ENCODE measurements around the gene CCL7. TPM values are rescaled to one million over a fixed set of nuclear protein-coding genes. Genes with fewer than 3 reads are reported as not detected.

Gene CCL7
- polyA plus RNA-seq, 1 donor from 2014 or later = not detected

GRCh38 chr17:34305606-34306005, 35.6 kb downstream of the CCL7 start:
- Histone ChIP-seq H3K4me3 (ENCODE audit: low read length) (no peak overlapping the region), H3K4me2 (ENCODE audit: low read length) (no peak overlapping the region), H3K27me3 (ENCODE audit: insufficient read depth, low read depth, low read length) (no peaks in the 10 kb centered on the region), H3K36me3 (ENCODE audit: insufficient read depth, low read length) (no peaks in the 10 kb centered on the region), H3K9me2 (ENCODE audit: insufficient read depth, low read length) (no peaks in the 10 kb centered on the region), H2AFZ (ENCODE audit: low read depth, low read length) (no peak overlapping the region), H3K27ac (ENCODE audit: low read length) (no peak overlapping the region), H3F3A (ENCODE audit: insufficient read depth, low read length, poor library complexity, severe bottlenecking) (no peaks in the 10 kb centered on the region), H3K9me3 (ENCODE audit: low read length) (no peaks in the 10 kb centered on the region), H3K9ac (ENCODE audit: low read length) (no peak overlapping the region), H4K20me1 (ENCODE audit: insufficient read depth) (no peaks in the 10 kb centered on the region), H3K79me2 (replicated peaks; ENCODE audit: insufficient read depth, low read length) (no peaks in the 10 kb centered on the region)
- TF ChIP-seq REST (IDR thresholded peaks at IDR 0.05; ENCODE audit: borderline replicate concordance) (no peak), MXI1 (conservative IDR thresholded peaks at IDR 0.05; ENCODE audit: poor library complexity, severe bottlenecking) (no peak), EP300 (conservative IDR thresholded peaks at IDR 0.05; ENCODE audit: poor library complexity, severe bottlenecking) (no peak), CTCF (IDR thresholded peaks at IDR 0.05; ENCODE audit: poor library complexity, severe bottlenecking) (no peak), EZH2 (IDR thresholded peaks at IDR 0.05; ENCODE audit: borderline replicate concordance, insufficient read depth, low read length, poor library complexity, severe bottlenecking) (no peak), SMC3 (conservative IDR thresholded peaks at IDR 0.05; ENCODE audit: poor library complexity) (no peak), TAF1 (IDR thresholded peaks at IDR 0.05; ENCODE audit: low read depth) (no peak), RAD21 (conservative IDR thresholded peaks at IDR 0.05) (no peak)

GRCh38 chr17:34306466-34306865, 36.4 kb downstream of the CCL7 start:
- Histone ChIP-seq H3F3A (ENCODE audit: insufficient read depth, low read length, poor library complexity, severe bottlenecking) (no peaks in the 10 kb centered on the region), H4K20me1 (ENCODE audit: insufficient read depth) (no peaks in the 10 kb centered on the region), H3K27me3 (ENCODE audit: insufficient read depth, low read depth, low read length) (no peaks in the 10 kb centered on the region), H3K27ac (ENCODE audit: low read length) (no peak overlapping the region), H3K36me3 (ENCODE audit: insufficient read depth, low read length) (no peaks in the 10 kb centered on the region), H2AFZ (ENCODE audit: low read depth, low read length) (no peak overlapping the region), H3K4me2 (ENCODE audit: low read length) (no peak overlapping the region), H3K9me2 (ENCODE audit: insufficient read depth, low read length) (no peaks in the 10 kb centered on the region), H3K79me2 (replicated peaks; ENCODE audit: insufficient read depth, low read length) (no peaks in the 10 kb centered on the region), H3K9me3 (ENCODE audit: low read length) (no peaks in the 10 kb centered on the region), H3K9ac (ENCODE audit: low read length) (no peak overlapping the region), H3K4me3 (ENCODE audit: low read length) (no peak overlapping the region)
- no peak for TF ChIP-seq SMC3 (conservative IDR thresholded peaks at IDR 0.05; ENCODE audit: poor library complexity)
- TF ChIP-seq TAF1 (IDR thresholded peaks at IDR 0.05; ENCODE audit: low read depth) = no peak
- TF ChIP-seq EZH2 (IDR thresholded peaks at IDR 0.05; ENCODE audit: borderline replicate concordance, insufficient read depth, low read length, poor library complexity, severe bottlenecking) = no peak
- TF ChIP-seq CTCF (IDR thresholded peaks at IDR 0.05; ENCODE audit: poor library complexity, severe bottlenecking) = no peak
- no peak for TF ChIP-seq RAD21 (conservative IDR thresholded peaks at IDR 0.05)
- TF ChIP-seq POLR2AphosphoS5 (IDR thresholded peaks at IDR 0.05) = no peak
- no peak for TF ChIP-seq EP300 (conservative IDR thresholded peaks at IDR 0.05; ENCODE audit: poor library complexity, severe bottlenecking)
- no peak for TF ChIP-seq MXI1 (conservative IDR thresholded peaks at IDR 0.05; ENCODE audit: poor library complexity, severe bottlenecking)
- no peak for TF ChIP-seq REST (IDR thresholded peaks at IDR 0.05; ENCODE audit: borderline replicate concordance)

Measured in neural cell (in vitro differentiated cells).